ENCODE measurements around the gene LUC7L2.

Gene LUC7L2

DNA sequence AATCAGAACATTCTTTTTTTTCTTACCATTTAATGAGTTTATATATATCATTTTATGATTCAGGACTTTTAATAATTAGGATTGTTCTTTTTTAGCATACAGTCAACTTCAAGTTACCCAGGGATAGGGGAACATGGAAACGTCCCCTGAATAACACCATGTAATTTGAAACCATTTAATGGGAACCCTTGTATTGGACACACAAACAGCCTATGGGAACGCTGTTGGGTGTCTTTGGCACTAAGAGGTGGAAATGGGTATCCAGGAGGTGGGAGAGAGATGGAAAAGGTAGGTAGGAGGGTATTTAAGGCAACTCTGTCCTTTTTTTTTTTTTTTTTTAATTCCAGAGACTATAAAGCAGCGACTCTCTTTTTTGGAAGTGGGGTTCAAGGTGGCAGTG lies 2.6 kb downstream of the LUC7L2 start:
- H3K4me3 Mint-ChIP-seq = peak overlapping the region; percentile 96
- no peaks in the 10 kb centered on the region for H3K9me3 Mint-ChIP-seq
- H3K36me3 Mint-ChIP-seq (ENCODE audit: low read depth) = peaks cover 81% of the 10 kb centered on the region
- H3K27me3 Mint-ChIP-seq = no peaks in the 10 kb centered on the region
- no peak for DNase-seq
- H3K4me1 Mint-ChIP-seq (ENCODE audit: low read depth) = peaks cover 54% of the 10 kb centered on the region
- H3K27ac Mint-ChIP-seq = peak overlapping the region; percentile 84

DNA sequence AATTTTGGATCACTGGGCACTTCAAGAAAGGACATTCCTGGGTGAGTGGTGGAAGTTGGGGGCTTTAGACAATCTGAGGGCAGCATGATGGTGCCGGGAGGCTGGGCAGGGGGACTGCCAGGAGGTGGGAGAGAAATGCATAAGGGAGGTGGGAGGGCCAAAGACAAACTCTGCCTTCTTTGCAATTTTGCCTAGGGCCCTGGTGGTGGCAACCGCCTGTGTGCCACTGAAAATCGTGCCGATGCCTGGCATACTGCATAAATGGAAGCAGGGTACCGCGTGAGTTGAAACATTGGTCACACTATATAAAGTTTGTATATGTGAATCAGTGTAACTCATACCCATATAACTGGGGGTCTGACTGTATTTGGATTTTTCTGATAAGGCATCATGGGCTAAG lies 3.3 kb downstream of the LUC7L2 start:
- H3K36me3 Mint-ChIP-seq (ENCODE audit: low read depth) = peaks cover 87% of the 10 kb centered on the region
- H3K27ac Mint-ChIP-seq = peak overlapping the region; percentile 74
- peaks cover 58% of the 10 kb centered on the region for H3K4me1 Mint-ChIP-seq (ENCODE audit: low read depth)
- no peak for DNase-seq
- peak overlapping the region; percentile 96 for H3K4me3 Mint-ChIP-seq
- no peaks in the 10 kb centered on the region for H3K9me3 Mint-ChIP-seq
- no peaks in the 10 kb centered on the region for H3K27me3 Mint-ChIP-seq

DNA sequence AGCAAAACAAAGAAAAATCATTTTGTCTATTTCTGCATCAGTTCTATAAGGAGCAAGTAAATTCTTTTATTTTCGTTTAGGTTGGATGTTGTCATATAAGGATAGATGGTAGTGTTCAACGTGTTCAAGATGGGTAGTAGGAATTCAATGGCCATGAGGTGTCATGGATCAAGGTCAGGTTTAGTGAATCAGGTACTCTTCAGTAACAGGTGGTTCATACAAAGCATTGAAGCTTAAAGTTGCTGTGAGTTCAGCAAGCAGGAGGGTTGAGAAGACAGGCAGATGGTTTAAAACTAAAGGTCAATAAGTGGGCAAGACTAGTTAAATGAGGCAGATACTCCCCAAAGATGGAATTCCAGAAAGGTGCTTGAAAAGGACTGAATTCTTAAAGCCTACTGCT lies 5.6 kb downstream of the LUC7L2 start:
- Mint-ChIP-seq H3K4me3 (no peak overlapping the region), H3K4me1 (ENCODE audit: low read depth) (peaks cover 71% of the 10 kb centered on the region), H3K9me3 (no peaks in the 10 kb centered on the region), H3K27me3 (no peaks in the 10 kb centered on the region), H3K27ac (peak overlapping the region; percentile 82), H3K36me3 (ENCODE audit: low read depth) (peaks cover 88% of the 10 kb centered on the region)
- no peak for DNase-seq

DNA sequence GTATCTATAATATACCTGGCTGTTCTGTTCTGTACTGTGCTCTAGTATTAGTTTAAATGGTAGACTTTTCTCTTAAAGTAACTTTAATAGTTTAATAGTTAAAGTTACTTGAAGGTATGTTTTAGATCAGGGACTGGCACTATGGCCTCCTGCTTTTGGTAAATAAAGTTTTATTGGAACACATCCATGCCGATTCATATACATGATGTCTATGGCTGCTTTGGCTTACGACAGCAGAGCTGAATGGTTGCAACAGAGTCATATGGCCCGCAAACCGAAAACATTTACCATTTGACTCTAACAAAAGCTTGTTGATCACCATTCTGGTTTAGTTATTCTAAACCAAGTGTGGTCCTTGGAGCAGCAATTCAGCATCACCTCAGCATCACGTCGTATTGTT lies 6.7 kb downstream of the LUC7L2 start:
- Mint-ChIP-seq H3K36me3 (ENCODE audit: low read depth) (peaks cover 88% of the 10 kb centered on the region), H3K9me3 (no peaks in the 10 kb centered on the region), H3K27ac (no peak overlapping the region), H3K27me3 (no peaks in the 10 kb centered on the region), H3K4me1 (ENCODE audit: low read depth) (peaks cover 80% of the 10 kb centered on the region), H3K4me3 (no peak overlapping the region)
- DNase-seq = no peak

DNA sequence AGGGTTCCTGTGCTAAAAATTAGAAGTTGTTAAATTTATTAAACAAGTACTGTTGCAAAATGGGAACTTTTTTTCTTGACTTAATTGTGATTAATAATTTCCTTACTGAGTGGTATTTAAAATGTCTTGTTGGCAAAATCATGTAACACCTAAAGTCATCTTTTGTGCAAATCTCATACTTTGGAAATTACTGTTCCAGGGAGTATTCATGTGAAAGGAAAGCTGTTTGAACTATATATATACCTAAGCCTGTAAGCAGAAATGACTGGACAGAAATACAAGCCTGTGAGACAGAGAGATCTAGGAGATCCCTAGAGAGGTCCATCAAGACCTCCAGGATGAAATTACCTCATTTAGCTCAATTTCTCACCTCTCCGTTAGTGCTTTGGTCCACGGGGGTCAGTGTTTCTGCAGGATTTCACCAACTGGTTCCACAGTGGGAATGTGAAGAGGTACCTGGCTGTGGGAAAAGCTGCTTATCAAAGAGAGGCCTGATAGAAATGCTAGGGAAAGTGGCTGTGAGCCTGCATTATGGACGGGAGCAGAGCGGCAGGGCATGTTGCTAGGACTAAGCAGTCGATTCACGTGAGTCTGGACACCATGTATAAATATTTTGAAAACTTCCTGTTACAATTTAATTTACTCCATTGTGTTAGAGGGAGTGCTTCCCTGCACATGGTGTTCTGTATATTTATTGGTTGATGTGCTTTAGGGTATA lies 7.9 kb downstream of the LUC7L2 start:
- peaks cover 88% of the 10 kb centered on the region for H3K36me3 Mint-ChIP-seq (ENCODE audit: low read depth)
- DNase-seq = no peak
- peaks cover 82% of the 10 kb centered on the region for H3K4me1 Mint-ChIP-seq (ENCODE audit: low read depth)
- no peaks in the 10 kb centered on the region for H3K27me3 Mint-ChIP-seq
- H3K27ac Mint-ChIP-seq = peak overlapping the region; percentile 81
- H3K9me3 Mint-ChIP-seq = no peaks in the 10 kb centered on the region
- H3K4me3 Mint-ChIP-seq = peak overlapping the region; percentile 33

DNA sequence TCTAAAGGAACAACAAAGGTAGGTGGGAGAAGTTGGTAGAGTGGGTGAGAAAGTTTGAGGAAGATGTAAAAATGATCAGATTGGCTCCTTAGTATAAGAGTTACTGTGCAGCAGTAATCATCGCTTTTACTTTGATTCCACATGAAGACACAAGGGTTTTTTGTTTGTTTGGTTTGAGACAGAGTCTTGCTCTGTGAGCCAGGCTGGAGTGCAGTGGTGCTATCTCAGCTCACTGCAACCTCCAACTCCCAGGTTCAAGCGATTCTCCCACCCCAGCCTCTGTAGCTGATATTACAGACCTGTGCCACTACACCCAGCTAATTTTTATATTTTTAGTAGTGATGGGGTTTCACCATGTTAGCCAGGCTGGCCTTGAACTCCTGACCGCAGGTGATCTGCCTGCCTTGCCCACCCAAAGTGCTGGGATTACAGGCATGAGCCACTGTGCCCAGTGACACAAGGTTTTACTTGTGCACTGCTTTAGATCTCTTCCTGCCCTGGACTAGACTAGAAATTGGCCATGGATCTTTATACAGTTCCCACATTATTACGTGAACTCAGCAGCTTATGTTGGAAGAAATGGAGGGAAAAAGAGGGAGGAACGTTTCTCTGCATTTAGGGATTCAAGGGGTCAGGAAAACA lies 10.7 kb downstream of the LUC7L2 start:
- peaks cover 82% of the 10 kb centered on the region for H3K4me1 Mint-ChIP-seq (ENCODE audit: low read depth)
- H3K27ac Mint-ChIP-seq = peak overlapping the region; percentile 76
- no peaks in the 10 kb centered on the region for H3K9me3 Mint-ChIP-seq
- DNase-seq = no peak
- H3K27me3 Mint-ChIP-seq = no peaks in the 10 kb centered on the region
- H3K4me3 Mint-ChIP-seq = no peak overlapping the region
- H3K36me3 Mint-ChIP-seq (ENCODE audit: low read depth) = peaks cover 87% of the 10 kb centered on the region

DNA sequence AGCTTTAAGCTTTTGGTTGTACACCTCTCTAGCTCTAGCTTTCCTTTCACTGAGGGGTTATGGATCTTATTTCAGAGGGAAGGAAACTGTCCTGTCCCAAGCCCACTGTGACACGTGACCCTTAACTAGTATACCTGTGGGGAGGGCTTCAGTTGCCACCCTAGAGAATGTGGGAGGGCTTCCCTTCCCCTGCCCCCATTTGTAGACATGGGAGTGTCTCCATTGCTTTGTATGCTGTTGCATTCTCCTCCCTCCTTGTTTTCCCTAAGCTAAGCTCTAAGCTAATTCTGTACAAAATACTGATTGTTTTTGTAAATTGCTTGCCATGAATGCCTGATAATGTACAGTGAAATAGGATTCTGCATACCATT lies 11.2 kb downstream of the LUC7L2 start:
- Mint-ChIP-seq H3K36me3 (ENCODE audit: low read depth) (peaks cover 87% of the 10 kb centered on the region), H3K9me3 (no peaks in the 10 kb centered on the region), H3K4me1 (ENCODE audit: low read depth) (peaks cover 80% of the 10 kb centered on the region), H3K4me3 (no peak overlapping the region), H3K27ac (peak overlapping the region; percentile 76), H3K27me3 (no peaks in the 10 kb centered on the region)
- no peak for DNase-seq

DNA sequence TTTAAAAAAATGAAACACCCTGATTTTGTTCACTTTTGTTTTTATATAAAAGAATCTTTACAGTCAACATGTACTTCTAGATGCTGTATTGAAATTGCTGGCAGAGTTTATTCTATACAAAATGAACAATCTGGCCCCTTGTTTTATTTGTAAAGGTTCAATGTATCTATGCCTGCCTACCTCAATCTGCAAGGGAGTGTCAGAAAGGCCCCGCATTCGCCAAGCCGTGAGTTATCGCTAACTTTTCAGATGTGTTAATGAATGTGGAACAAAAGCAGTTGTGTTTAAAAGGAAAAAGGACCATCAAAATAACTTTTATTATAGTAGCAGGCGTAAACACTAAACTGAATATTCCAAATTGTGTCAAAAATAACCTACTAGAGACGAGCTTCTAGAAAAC lies 14.6 kb downstream of the LUC7L2 start:
- Mint-ChIP-seq H3K36me3 (ENCODE audit: low read depth) (peaks cover 88% of the 10 kb centered on the region), H3K27me3 (no peaks in the 10 kb centered on the region), H3K9me3 (no peaks in the 10 kb centered on the region), H3K4me1 (ENCODE audit: low read depth) (peaks cover 68% of the 10 kb centered on the region), H3K4me3 (no peak overlapping the region), H3K27ac (peak overlapping the region; percentile 54)
- DNase-seq = no peak

DNA sequence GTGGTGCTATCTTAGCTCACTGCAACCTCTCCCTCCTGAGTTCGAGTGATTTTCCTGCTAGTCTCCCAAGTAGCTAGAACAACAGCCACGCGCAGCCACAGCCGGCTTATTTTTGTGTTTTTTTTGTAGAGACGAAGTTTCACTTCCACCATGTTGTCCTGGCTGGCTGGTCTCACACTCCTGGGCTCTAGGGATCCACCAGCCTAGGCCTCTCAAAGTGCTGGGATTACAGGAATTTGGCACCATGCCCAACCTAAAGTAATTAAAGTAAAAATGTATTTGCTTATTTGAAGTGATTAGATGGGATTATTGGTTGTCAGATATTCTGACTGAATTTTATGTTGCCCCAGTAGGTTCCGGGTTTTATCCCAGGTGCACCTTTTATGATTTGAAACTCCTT lies 22.7 kb downstream of the LUC7L2 start:
- DNase-seq = no peak
- H3K27ac Mint-ChIP-seq = no peak overlapping the region
- no peak overlapping the region for H3K4me3 Mint-ChIP-seq
- peaks cover 6% of the 10 kb centered on the region for H3K4me1 Mint-ChIP-seq (ENCODE audit: low read depth)
- H3K36me3 Mint-ChIP-seq (ENCODE audit: low read depth) = peaks cover 74% of the 10 kb centered on the region
- no peaks in the 10 kb centered on the region for H3K27me3 Mint-ChIP-seq
- H3K9me3 Mint-ChIP-seq = no peaks in the 10 kb centered on the region

DNA sequence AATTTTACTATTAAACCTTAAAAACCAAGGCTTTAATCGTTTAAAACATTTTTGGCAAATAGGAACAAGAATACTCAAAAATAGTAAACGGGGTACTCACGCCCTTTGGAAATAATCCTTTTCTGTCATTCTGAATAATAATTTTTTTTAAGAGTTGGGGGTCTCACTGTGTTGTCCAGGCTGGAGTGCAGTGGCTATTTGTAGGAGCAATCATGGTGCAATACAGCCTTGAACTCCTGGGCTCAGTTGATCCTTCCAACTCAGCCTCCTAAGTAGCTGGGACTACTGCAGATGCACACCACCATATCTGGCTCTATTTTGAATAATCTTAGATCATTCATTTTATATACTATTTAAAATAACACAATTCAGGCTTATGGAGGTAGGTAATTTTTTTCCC lies 24.9 kb downstream of the LUC7L2 start:
- Mint-ChIP-seq H3K27ac (no peak overlapping the region), H3K36me3 (ENCODE audit: low read depth) (peaks cover 79% of the 10 kb centered on the region), H3K4me1 (ENCODE audit: low read depth) (peaks cover 16% of the 10 kb centered on the region), H3K9me3 (no peaks in the 10 kb centered on the region), H3K27me3 (no peaks in the 10 kb centered on the region), H3K4me3 (no peak overlapping the region)
- no peak for DNase-seq

DNA sequence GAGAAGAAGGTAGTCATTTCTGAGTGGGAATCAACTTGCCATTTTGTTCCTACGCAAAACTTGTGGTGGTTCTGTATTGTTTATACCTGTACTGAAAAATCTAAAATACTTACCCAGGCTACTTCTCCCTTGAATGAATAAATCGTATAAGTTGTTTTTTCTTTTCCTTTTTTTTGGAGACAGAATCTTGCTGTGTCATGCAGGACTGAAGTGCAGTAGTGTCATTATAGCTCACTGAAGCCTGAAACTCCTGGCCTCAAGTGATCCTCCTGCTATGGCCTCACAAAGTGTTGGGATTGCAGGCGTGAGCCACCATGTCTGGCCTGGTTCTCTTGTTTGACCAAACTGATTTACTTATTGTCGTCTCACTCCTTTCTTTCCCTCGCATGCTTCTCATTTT lies 27.9 kb downstream of the LUC7L2 start:
- DNase-seq = no peak
- peaks cover 87% of the 10 kb centered on the region for H3K36me3 Mint-ChIP-seq (ENCODE audit: low read depth)
- no peak overlapping the region for H3K4me3 Mint-ChIP-seq
- no peaks in the 10 kb centered on the region for H3K9me3 Mint-ChIP-seq
- H3K27me3 Mint-ChIP-seq = no peaks in the 10 kb centered on the region
- H3K27ac Mint-ChIP-seq = peak overlapping the region; percentile 5
- H3K4me1 Mint-ChIP-seq (ENCODE audit: low read depth) = peaks cover 27% of the 10 kb centered on the region

DNA sequence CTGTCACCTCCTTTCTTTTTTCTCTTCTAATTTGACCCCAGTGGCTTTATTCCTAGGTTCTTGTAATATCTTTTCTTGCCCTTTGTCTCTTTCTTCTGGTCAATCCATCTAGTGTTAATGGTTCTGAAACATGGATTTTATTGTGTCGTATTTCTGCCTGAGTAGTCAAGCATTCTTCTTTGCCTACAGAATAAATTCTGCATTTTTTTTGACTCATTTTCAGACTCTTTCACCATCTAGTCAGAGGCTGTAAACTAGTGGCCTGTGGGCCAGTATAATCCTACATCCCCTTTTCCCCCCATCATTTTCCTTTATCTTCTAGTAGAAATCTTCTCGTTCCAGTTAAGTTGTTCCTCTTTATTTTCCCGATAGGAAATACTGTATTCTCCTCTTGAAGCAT lies 29.4 kb downstream of the LUC7L2 start:
- no peak overlapping the region for H3K27ac Mint-ChIP-seq

DNA sequence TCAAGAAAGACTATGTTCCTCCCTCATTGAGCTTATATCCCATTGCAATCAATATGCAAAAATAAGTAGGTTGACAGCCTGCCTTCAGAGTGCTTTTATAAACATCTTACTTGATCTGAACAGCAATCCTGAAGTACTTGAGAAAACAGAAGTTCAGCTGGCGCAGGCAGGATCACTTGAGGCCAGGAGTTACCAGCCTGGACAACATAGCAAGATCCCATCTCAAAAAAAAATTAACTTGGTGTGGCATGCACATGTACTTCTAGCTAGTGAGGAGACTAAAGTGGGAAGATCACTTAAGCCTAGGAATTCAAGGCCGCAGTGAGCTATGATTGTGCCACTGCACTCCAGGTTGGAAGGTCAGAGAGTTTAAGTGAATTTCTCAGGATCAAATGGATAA lies 30.1 kb downstream of the LUC7L2 start:
- no peak for DNase-seq
- H3K4me1 Mint-ChIP-seq (ENCODE audit: low read depth) = peaks cover 45% of the 10 kb centered on the region
- no peaks in the 10 kb centered on the region for H3K9me3 Mint-ChIP-seq
- no peak overlapping the region for H3K4me3 Mint-ChIP-seq
- H3K27ac Mint-ChIP-seq = peak overlapping the region; percentile 61
- H3K36me3 Mint-ChIP-seq (ENCODE audit: low read depth) = peaks cover 94% of the 10 kb centered on the region
- H3K27me3 Mint-ChIP-seq = no peaks in the 10 kb centered on the region

More for the DNA sequence above, 29.4 kb downstream of the LUC7L2 start:
- peaks cover 38% of the 10 kb centered on the region for H3K4me1 Mint-ChIP-seq (ENCODE audit: low read depth)
- H3K36me3 Mint-ChIP-seq (ENCODE audit: low read depth) = peaks cover 94% of the 10 kb centered on the region
- H3K4me3 Mint-ChIP-seq = no peak overlapping the region
- no peaks in the 10 kb centered on the region for H3K27me3 Mint-ChIP-seq
- no peak for DNase-seq
- H3K9me3 Mint-ChIP-seq = no peaks in the 10 kb centered on the region

DNA sequence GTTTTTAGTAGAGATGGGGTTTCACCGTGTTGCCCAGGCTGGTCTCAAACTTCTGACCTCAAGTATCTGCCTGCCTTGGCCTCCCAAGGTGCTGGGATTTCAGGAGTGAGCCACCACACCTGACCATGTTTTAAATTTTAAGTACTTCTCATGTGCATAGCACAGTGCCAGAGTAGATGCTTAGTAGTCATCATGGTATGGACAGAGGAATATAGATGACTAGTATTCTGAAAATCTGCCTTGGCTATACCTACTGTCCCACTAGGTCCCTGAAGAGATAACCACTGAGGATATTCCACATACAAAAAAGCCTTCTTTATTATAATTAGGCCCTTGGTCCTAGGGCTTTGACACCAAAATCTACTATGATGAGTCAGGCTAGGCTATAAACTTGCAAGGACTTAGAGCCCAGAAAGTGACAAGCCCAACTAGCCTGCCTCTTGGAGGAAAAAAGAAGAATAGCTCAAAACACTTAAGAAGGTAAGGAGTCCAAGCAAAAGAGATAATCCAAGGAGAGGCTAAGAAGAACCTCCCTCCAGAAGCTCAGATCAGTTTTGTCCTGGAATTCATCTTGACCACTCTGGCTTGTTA lies 34.0 kb downstream of the LUC7L2 start:
- H3K27ac Mint-ChIP-seq = peak overlapping the region; percentile 78
- H3K27me3 Mint-ChIP-seq = no peaks in the 10 kb centered on the region
- peaks cover 95% of the 10 kb centered on the region for H3K36me3 Mint-ChIP-seq (ENCODE audit: low read depth)
- peaks cover 60% of the 10 kb centered on the region for H3K4me1 Mint-ChIP-seq (ENCODE audit: low read depth)
- no peak overlapping the region for H3K4me3 Mint-ChIP-seq
- DNase-seq = no peak
- H3K9me3 Mint-ChIP-seq = no peaks in the 10 kb centered on the region

DNA sequence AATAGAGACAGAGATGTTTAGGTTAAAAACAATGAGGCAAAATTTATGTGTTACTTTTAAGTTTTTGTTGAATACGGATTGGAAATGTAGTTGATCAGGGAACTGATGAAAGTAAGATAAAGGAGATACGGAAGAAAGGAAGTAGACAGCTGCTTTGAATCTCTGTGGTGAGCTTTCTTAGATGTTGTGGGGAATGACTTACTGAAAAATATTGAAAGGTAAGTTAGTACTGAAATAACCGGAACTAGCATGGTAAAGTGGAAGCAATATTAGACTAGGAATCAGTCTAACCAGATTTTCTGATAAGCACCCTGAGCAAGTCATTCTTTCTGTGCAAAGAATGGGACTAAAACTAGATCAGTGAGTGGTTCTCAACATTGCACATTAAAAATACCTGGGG lies 34.8 kb downstream of the LUC7L2 start:
- DNase-seq = no peak
- Mint-ChIP-seq H3K36me3 (ENCODE audit: low read depth) (peaks cover 95% of the 10 kb centered on the region), H3K9me3 (no peaks in the 10 kb centered on the region), H3K27ac (peak overlapping the region; percentile 78), H3K4me1 (ENCODE audit: low read depth) (peaks cover 55% of the 10 kb centered on the region), H3K4me3 (no peak overlapping the region), H3K27me3 (no peaks in the 10 kb centered on the region)
